Heart left ventricle (tissue), 16 donors: Measurements from ENCODE around the gene KRTAP16-1. TPM values are rescaled to one million over a fixed set of nuclear protein-coding genes. Genes with fewer than 3 reads are reported as not detected.

Experiments
- ATAC-seq, 4 donors: fragments of 200-7000 bp; cut with Tn5 transposase; one replicate each; pipeline ENCODE4 v1.9.1; 2020 to 2022; ENCODE audit warnings: moderate library complexity in 4 of 4, mild to moderate bottlenecking in 3 of 4, moderate number of reproducible peaks in 1 of 4
- DNase-seq, 5 donors: peaks; one replicate each; pipeline ENCODE4 v3.0.0-alpha.2; 2020
- H3K27ac ChIP-seq, 12 donors: fragments of 200-600 bp; sonication (generic) in 4 of 12; one replicate each; pipeline versions ENCODE4 v1.5.0 to v1.8.0; 2016 to 2022; ENCODE audit warnings: mild to moderate bottlenecking in 2 of 12
- H3K27me3 ChIP-seq, 9 donors: fragments of 200-600 bp; sonication (generic) in 2 of 9; one replicate each; pipeline versions ENCODE4 v1.5.1 to v1.8.0; 2016 to 2022; ENCODE audit warnings: mild to moderate bottlenecking in 3 of 9
- H3K36me3 ChIP-seq, 9 donors: fragments of 200-600 bp; sonication (generic) in 2 of 9; one replicate each; pipeline versions ENCODE4 v1.5.0 to v1.8.0; 2018 to 2022; ENCODE audit warnings: mild to moderate bottlenecking in 2 of 9
- H3K4me1 ChIP-seq, 12 donors: fragments of 200-600 bp; sonication (generic) in 4 of 12; one replicate each; pipeline versions ENCODE4 v1.5.0 to v1.8.0; 2016 to 2022; ENCODE audit warnings: mild to moderate bottlenecking in 3 of 12
- H3K4me3 ChIP-seq, 12 donors: fragments of 200-600 bp; sonication (generic) in 4 of 12; one replicate each; pipeline versions ENCODE4 v1.5.0 to v1.8.0; 2017 to 2022; ENCODE audit warnings: mild to moderate bottlenecking in 9 of 12, moderate library complexity in 4 of 12
- H3K9me3 ChIP-seq, 12 donors: fragments of 200-600 bp; sonication (generic) in 4 of 12; one replicate each; pipeline versions ENCODE4 v1.5.0 to v1.8.0; 2016 to 2022; ENCODE audit warnings: mild to moderate bottlenecking in 1 of 12
- POLR2A ChIP-seq, 2 donors: fragments of 450-650 bp; IDR thresholded peaks; one replicate each; pipeline ENCODE4 v1.6.1; 2017; ENCODE audit warnings: antibody characterized with exemption in 2 of 2, mild to moderate bottlenecking in 2 of 2, moderate library complexity in 2 of 2
- intact Hi-C, 10 donors: fragments of 100-400 bp; cut with DNase I; formaldehyde crosslinking; loops; one replicate each; pipeline versions ENCODE4 v1.11.1 to v1.14.2; 2022
- polyA plus RNA-seq, 2 donors: library from polyadenylated mRNA; stranded (reverse); fragments of 200-250 nt; gene quantifications; one replicate each; pipeline ENCODE4 v1.2.3, GENCODE V29; 2013
- total RNA-seq, 9 donors: library from RNA; depleted of rRNA in 2 of 9; stranded (reverse); fragments of >200 nt in 2 of 9; fragmentation: NEBNext Ultra II Directional in 3 of 9; extraction: Animal tissue kit (Norgen Biotek cat#: 25700) in 3 of 9; gene quantifications; one replicate each; pipeline versions ENCODE4 v1.1.0 to v1.2.4, GENCODE V29; 2016 to 2023
- TF ChIP-seq, protein P1 (sequence below), 12 donors: fragments of 200-600 bp; sonication (generic) in 4 of 12; IDR thresholded peaks; one replicate each; pipeline versions ENCODE4 v1.5.0 to v1.8.0; 2018 to 2022; ENCODE audit warnings: antibody characterized with exemption in 12 of 12, mild to moderate bottlenecking in 5 of 12
- donor health status: ischemic (EF 13 %, LVEDD 7.1; RV severe dilation, severe dysfunction).
- donor health status: healthy with polysubstance abuse.
- donor health status: DM: no; HTN: yes; CAD: no.
- donor health status: DM: no; HTN: no; CAD: no.
- donor health status: ischemic (EF 25% LVEDD 6.9; RV normal size, moderate dysfunction).
- donor health status: ischemic (EF 25% LVEDD 5.7; RV mildly dilated, moderate dysfunction).
- donor health status: healthy.
- donor health status: DM: yes; HTN: yes; CAD: no.
- donor health status: ischemic (EF 35%, LVEDD 5.7; RV mildly dilated, moderate dysfunction).
- donor health status: nonischemic (EF 11% LVEDD 7.7; RV severe dilation, severe dysfunction).
- donor health status: DM: yes; HTN: yes; CAD: no.
- donor health status: PGD.
- donor health status: ischemic (EF 29% LVEDD 5.4; RV normal size, mild dysfunction).
- donor health status: nonischemic (EF 23%, LVEDD 6.1; RV moderate dilation, normal function).

The KRTAP16-1 gene
- total and polyA plus RNA-seq, 11 donors, result not detected

DNA sequence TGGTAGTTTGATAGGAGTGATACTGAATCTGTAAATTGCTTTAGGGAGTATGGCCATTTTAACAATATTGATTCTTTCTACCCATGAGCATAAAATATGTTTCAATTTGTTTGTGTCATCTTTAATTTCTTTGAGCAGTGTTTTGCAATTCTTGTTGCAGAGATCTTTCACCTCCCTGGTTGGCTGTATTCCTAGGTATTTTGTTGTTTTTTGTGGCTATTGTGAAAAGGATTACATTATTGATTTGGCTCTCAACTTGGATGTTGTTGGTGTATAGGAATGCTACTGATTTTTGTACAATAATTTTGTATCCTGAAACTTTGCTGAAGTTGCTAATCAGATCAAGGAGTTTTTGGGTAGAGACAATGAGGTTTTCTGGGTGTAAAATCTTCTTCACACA lies 50.7 kb downstream of the KRTAP16-1 start:
- no peaks in the 10 kb centered on the region for H3K36me3 ChIP-seq
- no peak overlapping the region for H3K27ac ChIP-seq
- H3K9me3 ChIP-seq, result no peaks in the 10 kb centered on the region
- ATAC-seq, result no peak
- DNase-seq, result no peak
- no peak overlapping the region for H3K4me3 ChIP-seq
- no peak for TF ChIP-seq POLR2A (IDR thresholded peaks at IDR 0.05)
- TF ChIP-seq, protein P1, sequence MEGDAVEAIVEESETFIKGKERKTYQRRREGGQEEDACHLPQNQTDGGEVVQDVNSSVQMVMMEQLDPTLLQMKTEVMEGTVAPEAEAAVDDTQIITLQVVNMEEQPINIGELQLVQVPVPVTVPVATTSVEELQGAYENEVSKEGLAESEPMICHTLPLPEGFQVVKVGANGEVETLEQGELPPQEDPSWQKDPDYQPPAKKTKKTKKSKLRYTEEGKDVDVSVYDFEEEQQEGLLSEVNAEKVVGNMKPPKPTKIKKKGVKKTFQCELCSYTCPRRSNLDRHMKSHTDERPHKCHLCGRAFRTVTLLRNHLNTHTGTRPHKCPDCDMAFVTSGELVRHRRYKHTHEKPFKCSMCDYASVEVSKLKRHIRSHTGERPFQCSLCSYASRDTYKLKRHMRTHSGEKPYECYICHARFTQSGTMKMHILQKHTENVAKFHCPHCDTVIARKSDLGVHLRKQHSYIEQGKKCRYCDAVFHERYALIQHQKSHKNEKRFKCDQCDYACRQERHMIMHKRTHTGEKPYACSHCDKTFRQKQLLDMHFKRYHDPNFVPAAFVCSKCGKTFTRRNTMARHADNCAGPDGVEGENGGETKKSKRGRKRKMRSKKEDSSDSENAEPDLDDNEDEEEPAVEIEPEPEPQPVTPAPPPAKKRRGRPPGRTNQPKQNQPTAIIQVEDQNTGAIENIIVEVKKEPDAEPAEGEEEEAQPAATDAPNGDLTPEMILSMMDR (IDR thresholded peaks at IDR 0.05), result no peak
- peaks cover 0 to 46% (median 12%) of the 10 kb centered on the region in 9 donors for H3K27me3 ChIP-seq
- no peaks in the 10 kb centered on the region for H3K4me1 ChIP-seq
- intact Hi-C loops, result no loop called here

Other genes with a start within 250 kb of the KRTAP16-1 start
Only the 30 nearest of the 36 such genes appear.
- not detected for gene KRTAP4-16, start 207.1 kb downstream of the KRTAP16-1 start, total RNA-seq
- gene KRTAP4-16, start 207.1 kb downstream of the KRTAP16-1 start, polyA plus RNA-seq, result not detected
- not detected for gene KRTAP4-9, start 203.9 kb downstream of the KRTAP16-1 start, total RNA-seq
- gene KRTAP4-9, start 203.9 kb downstream of the KRTAP16-1 start, polyA plus RNA-seq, result not detected
- not detected for gene KRTAP4-11, start 190.9 kb downstream of the KRTAP16-1 start, total RNA-seq
- gene KRTAP4-11, start 190.9 kb downstream of the KRTAP16-1 start, polyA plus RNA-seq, result not detected
- gene KRTAP4-12, start 185.1 kb downstream of the KRTAP16-1 start, total RNA-seq, result not detected
- gene KRTAP4-12, start 185.1 kb downstream of the KRTAP16-1 start, polyA plus RNA-seq, result not detected
- gene KRTAP4-6, start 168.8 kb downstream of the KRTAP16-1 start, total RNA-seq, result not detected
- gene KRTAP4-6, start 168.8 kb downstream of the KRTAP16-1 start, polyA plus RNA-seq, result not detected
- not detected for gene KRTAP4-5, start 159.5 kb downstream of the KRTAP16-1 start, total RNA-seq
- gene KRTAP4-5, start 159.5 kb downstream of the KRTAP16-1 start, polyA plus RNA-seq, result not detected
- not detected for gene KRTAP4-4, start 148.6 kb downstream of the KRTAP16-1 start, total RNA-seq
- gene KRTAP4-4, start 148.6 kb downstream of the KRTAP16-1 start, polyA plus RNA-seq, result not detected
- not detected for gene KRTAP4-3, start 141.1 kb downstream of the KRTAP16-1 start, total RNA-seq
- gene KRTAP4-3, start 141.1 kb downstream of the KRTAP16-1 start, polyA plus RNA-seq, result not detected
- not detected for gene KRTAP4-2, start 131.1 kb downstream of the KRTAP16-1 start, total RNA-seq
- gene KRTAP4-2, start 131.1 kb downstream of the KRTAP16-1 start, polyA plus RNA-seq, result not detected
- not detected for gene KRTAP4-1, start 124.4 kb downstream of the KRTAP16-1 start, total RNA-seq
- gene KRTAP4-1, start 124.4 kb downstream of the KRTAP16-1 start, polyA plus RNA-seq, result not detected
- gene KRTAP9-1, start 119.4 kb downstream of the KRTAP16-1 start, total RNA-seq, result not detected
- not detected for gene KRTAP9-1, start 119.4 kb downstream of the KRTAP16-1 start, polyA plus RNA-seq
- gene KRTAP9-2, start 82.7 kb downstream of the KRTAP16-1 start, total RNA-seq, result not detected
- not detected for gene KRTAP9-2, start 82.7 kb downstream of the KRTAP16-1 start, polyA plus RNA-seq
- gene KRTAP9-3, start 76.9 kb downstream of the KRTAP16-1 start, total RNA-seq, result not detected
- gene KRTAP9-3, start 76.9 kb downstream of the KRTAP16-1 start, polyA plus RNA-seq, result not detected
- not detected for gene KRTAP9-8, start 71.3 kb downstream of the KRTAP16-1 start, total RNA-seq
- gene KRTAP9-8, start 71.3 kb downstream of the KRTAP16-1 start, polyA plus RNA-seq, result not detected
- not detected for gene KRTAP9-4, start 59.6 kb downstream of the KRTAP16-1 start, total RNA-seq
- not detected for gene KRTAP9-4, start 59.6 kb downstream of the KRTAP16-1 start, polyA plus RNA-seq
- gene KRTAP9-9, start 53.9 kb downstream of the KRTAP16-1 start, total RNA-seq, result not detected
- gene KRTAP9-9, start 53.9 kb downstream of the KRTAP16-1 start, polyA plus RNA-seq, result not detected
- gene KRTAP9-6, start 43.9 kb downstream of the KRTAP16-1 start, total RNA-seq, result not detected
- not detected for gene KRTAP9-6, start 43.9 kb downstream of the KRTAP16-1 start, polyA plus RNA-seq
- gene KRTAP9-7, start 33.6 kb downstream of the KRTAP16-1 start, total RNA-seq, result not detected
- not detected for gene KRTAP9-7, start 33.6 kb downstream of the KRTAP16-1 start, polyA plus RNA-seq
- gene KRTAP29-1, start 6.5 kb downstream of the KRTAP16-1 start, total RNA-seq, result not detected
- not detected for gene KRTAP29-1, start 6.5 kb downstream of the KRTAP16-1 start, polyA plus RNA-seq
- gene KRTAP17-1, start 6.4 kb upstream of the KRTAP16-1 start, total RNA-seq, result not detected
- gene KRTAP17-1, start 6.4 kb upstream of the KRTAP16-1 start, polyA plus RNA-seq, result not detected
- not detected for gene KRT33A, start 41.5 kb upstream of the KRTAP16-1 start, total RNA-seq
- gene KRT33A, start 41.5 kb upstream of the KRTAP16-1 start, polyA plus RNA-seq, result not detected
- not detected for gene KRT33B, start 60.5 kb upstream of the KRTAP16-1 start, total RNA-seq
- gene KRT33B, start 60.5 kb upstream of the KRTAP16-1 start, polyA plus RNA-seq, result not detected
- not detected for gene KRT34, start 73.0 kb upstream of the KRTAP16-1 start, total RNA-seq
- not detected for gene KRT34, start 73.0 kb upstream of the KRTAP16-1 start, polyA plus RNA-seq
- not detected for gene KRT31, start 88.3 kb upstream of the KRTAP16-1 start, total RNA-seq
- gene KRT31, start 88.3 kb upstream of the KRTAP16-1 start, polyA plus RNA-seq, result not detected
- gene KRT37, start 115.3 kb upstream of the KRTAP16-1 start, total RNA-seq, result not detected
- not detected for gene KRT37, start 115.3 kb upstream of the KRTAP16-1 start, polyA plus RNA-seq
- gene KRT38, start 131.7 kb upstream of the KRTAP16-1 start, total RNA-seq, result not detected
- not detected for gene KRT38, start 131.7 kb upstream of the KRTAP16-1 start, polyA plus RNA-seq
- under 1 TPM in 3 of 9 donors, not detected in 6; 0.16 to 0.27 (median 0.16) TPM for gene KRT32, start 158.1 kb upstream of the KRTAP16-1 start, total RNA-seq
- gene KRT32, start 158.1 kb upstream of the KRTAP16-1 start, polyA plus RNA-seq, result under 1 TPM in 1 of 2 donors, not detected in 1; 0.26 TPM
- gene KRT35, start 171.8 kb upstream of the KRTAP16-1 start, total RNA-seq, result not detected
- gene KRT35, start 171.8 kb upstream of the KRTAP16-1 start, polyA plus RNA-seq, result not detected
- gene KRT36, start 180.6 kb upstream of the KRTAP16-1 start, total RNA-seq, result not detected
- not detected for gene KRT36, start 180.6 kb upstream of the KRTAP16-1 start, polyA plus RNA-seq
- under 1 TPM in 1 of 9 donors, not detected in 8; 0.31 TPM for gene KRT13, start 196.3 kb upstream of the KRTAP16-1 start, total RNA-seq
- gene KRT13, start 196.3 kb upstream of the KRTAP16-1 start, polyA plus RNA-seq, result 1 to 10 TPM in 1 of 2 donors, not detected in 1; 4.1 TPM